ENCODE measurements around the gene LSS.

LSS gene

DNA sequence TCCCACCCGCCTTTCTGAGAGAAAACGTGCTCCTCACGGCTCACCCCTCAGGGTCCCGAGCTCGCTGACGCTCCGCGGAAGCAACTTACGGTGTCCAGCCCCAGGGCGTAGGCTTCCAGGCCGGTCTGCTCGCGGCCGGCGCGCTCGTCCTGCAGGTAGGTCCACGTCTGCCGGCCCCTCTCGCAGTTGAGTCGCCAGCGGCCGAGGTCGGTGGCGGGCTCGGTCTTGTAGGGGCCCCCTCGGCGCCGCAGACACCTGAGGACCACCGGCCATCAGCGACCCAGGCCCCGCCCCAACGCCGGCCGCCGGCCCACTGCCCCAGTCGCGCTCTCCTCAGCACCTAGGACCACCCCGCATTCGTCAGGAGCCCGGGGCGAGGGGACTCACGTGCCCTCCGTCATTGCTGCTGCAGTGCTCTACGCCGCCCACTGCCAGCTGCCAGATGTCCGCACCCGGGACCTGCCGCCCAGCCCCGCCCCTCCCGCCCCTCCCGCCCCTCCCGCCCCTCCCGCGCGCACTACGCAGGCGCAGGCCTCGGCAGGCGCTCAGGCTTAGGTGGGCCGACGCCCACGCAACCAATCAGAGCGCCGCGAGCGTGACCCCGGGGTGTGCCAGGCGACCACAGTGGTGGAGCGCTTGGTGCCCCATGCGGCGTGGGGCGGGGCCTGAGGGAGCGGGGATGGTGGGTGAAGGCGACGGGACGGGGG, at the start of gene LSS:
Gene LSS, minus strand, starts transcription at position 430 of the 707 bp plus-strand sequence. Its CDS starts 29 bp downstream, at position 401.
- DNase-seq: peak; percentile 92

DNA sequence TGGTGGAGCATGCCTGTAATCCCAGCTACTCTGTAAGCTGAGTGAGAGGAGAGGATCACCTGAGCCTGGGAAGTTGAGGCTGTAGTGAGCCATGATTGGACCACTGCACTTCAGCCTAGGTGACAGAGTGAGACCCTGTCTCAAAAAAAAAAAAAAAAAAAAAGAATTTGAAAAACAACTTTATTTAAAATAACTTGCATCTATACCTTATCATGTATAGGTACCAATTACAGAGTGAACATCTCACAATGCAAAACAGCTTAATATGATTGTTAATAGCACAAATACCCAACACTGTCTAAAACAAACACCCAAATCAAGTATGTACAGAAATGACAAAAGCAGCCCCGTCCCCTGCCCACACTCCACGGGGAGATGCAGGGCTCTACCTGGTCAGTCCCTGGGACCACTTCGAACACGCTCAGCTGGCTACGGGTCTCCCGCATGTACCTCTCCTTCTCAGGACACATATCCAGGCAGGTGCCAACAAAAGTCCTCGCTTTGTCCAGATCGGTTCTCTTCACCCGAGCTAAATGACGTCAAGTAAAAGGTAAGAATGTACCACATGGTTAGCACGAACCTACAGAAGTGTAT, 46.3 kb upstream of the LSS start:
- DNase-seq: no peak

DNA sequence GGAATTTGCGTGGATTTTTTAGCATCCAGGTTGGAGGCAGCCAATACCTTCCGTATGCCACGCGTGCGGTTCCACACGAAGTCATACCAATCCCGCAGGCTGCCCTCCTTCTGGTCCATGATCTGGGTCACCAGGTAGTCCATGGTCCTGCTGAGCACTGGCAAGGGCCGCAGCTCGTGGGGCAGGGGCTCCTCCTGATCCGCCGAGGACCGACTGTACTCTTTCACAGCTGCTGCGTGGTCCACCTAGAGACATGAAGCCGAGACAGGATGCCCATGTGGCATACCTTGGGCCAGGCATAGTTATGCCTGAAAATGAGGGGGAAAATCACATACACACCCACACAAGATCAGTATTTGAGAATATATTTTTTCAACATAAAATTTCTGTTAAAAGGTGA, 44.8 kb upstream of the LSS start:
- no peak for DNase-seq

DNA sequence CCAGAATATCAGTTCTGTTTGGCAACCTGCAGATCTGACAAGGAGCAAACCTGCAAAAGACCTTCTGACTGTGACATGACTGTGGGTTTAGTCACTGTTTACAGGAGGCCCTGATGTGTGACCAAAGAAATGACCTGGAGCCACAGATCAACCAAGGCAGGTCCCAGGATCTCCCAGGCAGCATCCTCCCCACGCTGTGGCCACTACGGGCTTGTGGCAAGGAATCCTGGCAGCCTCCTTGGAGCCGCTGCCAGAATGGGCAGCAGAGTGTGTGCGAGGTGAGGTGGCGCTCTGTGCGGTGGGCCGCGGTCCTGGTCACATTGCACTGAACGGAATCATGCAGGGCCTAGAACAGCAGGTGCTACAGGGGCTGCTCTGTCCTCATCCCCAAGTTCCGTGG, 40.9 kb upstream of the LSS start:
- DNase-seq: no peak

DNA sequence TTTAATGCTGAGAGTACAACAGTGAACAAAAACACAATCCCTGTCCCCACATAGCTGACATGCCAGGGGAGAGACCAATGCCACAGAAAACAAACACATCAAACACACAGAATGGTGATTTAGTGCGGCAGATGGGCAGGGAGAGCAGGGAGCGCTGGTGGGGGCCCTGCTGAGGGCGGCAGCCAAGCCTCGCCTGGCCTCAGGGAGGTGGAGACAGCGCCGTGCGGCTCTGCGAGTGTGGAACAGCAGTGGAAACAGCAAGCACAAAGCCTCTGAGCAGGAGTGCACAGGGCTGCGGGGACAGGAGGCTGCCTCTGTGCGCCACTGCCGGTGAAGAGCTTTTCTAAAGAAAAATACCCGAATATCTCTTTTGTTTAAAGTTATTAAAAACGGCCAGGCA, 39.8 kb upstream of the LSS start:
- no peak for DNase-seq

DNA sequence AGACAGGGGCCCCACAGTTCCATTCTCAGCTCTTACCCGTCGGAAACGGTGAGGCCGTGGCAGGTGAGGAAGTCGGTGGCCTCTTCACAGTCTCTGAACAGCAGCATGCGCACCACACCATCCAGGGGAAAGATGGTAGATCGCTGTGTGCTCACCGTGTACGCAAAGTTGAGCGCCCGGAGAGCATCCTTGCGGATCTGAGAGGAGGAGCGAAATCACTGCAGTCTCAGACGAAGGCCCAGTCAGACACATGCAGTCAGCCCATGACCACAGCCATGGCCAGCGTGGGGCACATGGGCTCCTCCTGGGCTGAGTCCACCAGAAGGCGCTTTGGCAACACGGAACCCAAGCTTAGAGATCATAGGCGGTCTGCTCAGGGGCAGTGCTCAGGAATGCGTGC, 38.4 kb upstream of the LSS start:
- DNase-seq: no peak

DNA sequence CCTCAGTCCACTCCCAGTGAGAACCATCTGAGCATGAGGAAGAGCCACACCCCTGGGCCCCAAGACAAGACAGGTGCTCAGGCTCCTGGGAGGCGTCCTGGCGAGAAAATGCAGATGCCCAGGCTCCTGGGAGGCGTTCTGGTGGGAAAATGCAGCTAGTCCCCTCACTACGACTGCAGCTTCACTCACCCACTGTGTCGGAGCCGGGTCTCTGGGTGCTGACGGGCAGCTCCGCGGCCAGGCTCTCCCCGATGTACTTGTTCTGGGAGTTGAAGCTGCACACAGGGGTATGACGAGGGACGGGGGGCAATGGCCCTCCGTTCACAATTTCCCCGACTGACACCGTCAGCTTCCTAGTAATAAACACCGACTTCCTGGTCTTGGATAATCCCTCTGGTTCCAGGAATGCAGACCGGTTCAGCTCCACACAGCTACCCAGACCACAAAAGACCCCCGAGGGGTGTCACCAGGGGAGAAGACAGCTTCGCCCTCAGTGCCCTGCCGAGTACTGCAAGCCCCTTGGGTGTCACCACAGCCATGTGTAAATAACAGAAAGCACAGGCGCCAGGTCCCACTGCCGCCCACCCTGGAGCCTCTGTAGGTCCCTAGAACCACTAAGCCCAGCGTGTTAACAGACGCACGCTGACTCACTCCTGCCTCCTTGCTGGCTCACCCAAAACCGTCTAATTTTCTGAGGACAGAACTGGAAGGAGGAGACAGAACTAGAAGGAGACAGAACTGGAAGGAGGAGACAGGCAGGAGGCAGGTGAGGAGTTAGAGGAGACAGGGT, 37.4 kb upstream of the LSS start:
- no peak for DNase-seq

DNA sequence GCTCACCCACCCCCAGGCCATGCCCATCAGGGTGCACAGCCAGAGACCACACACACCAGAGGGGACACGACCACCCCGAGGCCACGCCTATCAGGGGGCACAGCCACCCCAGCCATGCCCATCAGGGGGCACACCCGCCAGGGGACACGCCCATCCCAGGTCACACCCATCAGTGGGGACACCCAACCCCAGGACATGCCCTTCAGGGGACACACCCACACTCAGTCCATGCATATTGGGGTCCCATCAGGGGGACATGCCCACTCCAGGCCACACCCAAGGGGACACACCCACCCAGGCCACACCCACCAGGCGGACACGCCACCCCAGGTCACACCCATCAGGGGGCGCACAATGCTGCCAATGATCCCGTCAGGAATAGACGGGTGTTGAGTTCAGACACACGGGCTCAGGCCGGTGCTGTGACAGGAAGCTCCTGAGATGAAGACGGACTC, 36.1 kb upstream of the LSS start:
- DNase-seq: no peak

DNA sequence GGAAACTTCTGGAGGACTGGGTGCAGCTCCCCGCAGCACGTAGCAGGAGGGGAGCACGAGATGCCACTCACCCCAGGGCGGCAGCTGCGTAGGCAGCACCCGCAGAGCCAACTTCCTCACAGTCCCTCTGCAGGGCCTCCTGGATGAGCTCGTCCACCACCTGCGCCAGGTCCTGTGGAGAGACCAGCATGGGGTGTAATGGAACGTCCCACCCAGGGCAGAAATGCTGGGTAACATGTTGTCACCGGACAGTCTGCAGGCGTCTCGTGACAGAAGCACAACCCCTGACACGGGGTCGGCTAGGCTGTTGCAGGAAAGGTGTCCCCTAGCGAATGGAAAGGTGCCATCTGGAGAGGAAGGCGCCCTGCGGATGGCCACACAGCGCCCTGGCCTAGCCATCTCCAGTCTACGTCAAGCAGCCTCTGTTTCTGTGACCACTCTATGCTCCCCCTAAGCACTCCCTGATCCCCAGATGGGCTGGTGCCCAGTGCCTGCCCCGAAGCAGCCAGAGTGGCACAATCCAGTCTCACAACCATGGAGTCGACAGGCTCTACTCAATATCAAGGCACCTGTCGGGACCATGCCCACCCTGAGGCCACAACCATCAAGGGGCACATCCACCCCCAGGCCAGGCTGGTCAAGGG, 35.6 kb upstream of the LSS start:
- DNase-seq: no peak

DNA sequence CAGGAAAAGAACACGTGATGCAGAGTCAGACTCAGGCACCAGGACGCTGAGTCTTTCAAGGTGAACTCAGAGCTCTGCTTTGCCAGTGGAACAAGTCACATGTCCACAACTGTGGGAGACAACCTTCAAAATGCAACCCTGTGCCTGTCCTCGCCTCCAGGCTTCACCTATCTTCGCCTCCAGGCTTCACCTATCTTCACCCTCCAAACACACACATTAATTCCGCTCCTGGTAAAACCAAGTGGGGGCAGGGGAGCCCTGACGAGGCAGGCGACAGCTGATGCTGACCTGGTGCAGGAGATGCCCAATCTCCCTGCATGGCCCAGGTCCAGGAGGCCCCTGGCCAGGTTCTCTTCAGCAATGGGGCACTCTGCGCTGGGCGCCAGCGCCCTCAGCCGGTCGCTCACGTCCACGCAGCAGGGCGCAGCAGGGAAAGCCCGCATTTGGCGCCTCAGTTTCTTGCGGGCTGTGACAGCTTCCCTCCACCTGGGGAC, 28.0 kb upstream of the LSS start:
- DNase-seq: no peak

DNA sequence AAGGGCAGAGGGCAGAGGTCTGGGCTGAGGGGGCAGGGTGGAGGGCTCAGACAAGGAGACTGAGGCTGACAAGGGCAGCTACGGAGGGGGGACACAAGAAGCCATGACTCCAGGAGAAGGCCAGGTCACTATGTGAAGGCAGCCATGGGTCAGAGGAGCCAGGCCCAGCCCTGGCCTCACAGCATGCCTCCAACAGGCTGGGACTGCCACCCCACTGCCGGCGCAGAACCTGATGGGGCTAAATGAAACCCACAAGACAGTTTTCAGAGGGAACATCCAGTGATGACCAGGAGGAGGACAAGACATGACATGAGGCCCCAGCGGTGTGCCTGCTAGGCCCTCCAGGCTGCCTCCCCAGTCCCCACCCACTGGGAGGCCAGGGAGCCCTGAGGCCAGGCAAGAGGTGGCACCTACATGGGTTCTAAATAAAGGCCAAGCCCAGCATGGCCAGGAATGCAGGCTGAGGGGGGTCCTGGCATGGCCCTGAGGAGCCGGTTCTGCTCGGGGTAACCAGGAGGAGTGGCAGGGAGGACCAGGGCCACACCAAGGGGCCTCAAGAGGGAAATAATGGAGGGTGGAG, 27.3 kb upstream of the LSS start:
- no peak for DNase-seq

DNA sequence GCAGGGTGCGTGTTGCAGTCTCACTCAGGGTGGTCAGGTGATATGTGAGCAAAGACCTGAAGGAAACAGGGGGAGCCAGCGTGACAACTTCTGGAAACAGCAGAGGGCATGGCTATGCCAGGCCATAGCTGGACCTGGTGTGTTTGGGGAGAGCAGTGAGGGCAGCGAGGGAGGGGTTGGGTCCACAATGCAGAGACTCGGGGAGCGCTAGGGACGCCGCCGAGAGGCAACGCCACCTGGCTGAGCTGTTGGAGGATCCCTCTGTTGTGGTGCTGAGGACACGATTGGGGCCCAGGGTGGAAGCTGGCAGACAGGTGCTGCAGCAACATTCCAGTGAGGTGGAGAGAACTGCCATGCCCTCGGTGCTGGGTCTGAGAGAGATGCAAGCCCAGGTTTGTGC, 26.6 kb upstream of the LSS start:
- DNase-seq: no peak

DNA sequence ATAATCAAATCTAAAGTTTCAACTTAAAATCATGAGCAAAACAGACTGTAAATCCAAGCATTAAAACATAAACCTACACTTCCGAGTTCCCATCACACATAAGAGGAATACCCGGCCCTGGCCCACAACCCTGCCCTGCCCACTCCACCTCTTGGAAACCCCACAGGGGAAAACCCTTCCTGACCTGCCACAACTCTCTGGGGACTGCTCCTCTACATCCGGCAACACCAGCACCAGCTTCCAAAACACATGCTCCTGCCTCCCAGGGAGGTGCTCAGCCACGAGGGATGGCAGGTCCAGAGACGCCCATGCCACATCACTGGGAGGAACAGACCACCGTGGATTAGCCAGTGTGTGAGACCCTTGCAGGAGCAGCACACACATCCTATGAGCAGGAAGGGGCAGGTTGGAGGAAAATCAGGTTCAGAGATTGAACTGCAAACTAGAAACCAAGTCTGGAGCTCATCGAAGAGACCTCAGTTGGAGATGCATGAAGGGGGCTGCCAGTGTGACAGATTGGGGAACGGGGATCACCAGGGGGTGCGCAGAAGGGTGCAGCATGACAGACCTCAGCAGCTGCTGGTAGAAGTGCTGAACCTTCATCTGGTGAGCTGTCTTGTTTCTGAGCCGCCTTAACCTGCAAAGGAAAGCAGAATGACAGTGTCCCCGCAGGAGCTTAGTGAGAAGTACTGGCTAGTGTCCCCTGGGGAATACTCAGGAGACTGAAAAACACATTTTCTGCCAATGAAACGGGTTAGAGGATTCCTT, 25.8 kb upstream of the LSS start:
- DNase-seq: no peak

DNA sequence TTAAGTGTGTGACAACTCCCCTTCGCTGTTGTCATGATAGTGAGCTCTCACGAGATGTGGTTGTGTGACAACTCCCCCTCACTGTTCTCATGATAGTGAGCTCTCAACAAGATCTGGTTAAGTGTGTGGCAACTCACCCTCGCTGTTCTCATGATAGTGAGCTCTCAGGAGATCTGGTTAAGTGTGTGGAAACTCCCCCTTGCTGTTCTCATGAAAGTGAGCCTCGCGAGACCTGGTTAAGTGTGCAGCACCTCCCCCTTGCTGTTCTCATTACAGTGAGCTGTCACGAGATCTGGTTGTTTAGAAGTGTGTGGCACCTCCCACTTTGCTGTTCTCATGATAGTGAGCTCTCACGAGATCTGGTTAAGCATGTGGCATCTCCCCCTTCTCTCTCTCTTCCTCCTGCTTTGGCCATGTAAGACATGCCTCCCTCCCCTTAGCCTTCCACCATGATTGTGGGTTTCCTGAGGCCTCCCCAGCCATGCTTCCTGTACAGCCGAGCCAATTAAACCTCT, 25.1 kb upstream of the LSS start:
- no peak for DNase-seq

DNA sequence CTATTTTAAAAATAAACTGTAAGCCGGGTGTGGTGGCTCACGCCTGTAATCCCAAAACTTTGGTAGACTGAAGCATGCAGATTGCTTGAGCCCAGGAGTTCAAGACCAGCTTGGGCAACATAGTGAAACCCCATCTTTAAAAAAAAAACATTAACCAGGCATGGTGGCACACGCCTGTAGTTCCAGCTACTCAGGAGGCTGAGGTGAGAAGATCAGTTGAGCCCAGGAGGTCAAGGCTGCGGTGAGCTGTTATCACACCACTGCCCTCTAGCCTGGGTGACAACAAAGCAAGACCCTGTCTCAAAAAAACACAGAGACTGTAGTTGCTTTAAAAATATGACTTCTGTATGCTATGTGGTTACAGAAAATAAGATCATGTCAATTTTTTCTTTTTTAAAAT, 24.3 kb upstream of the LSS start:
- no peak for DNase-seq

DNA sequence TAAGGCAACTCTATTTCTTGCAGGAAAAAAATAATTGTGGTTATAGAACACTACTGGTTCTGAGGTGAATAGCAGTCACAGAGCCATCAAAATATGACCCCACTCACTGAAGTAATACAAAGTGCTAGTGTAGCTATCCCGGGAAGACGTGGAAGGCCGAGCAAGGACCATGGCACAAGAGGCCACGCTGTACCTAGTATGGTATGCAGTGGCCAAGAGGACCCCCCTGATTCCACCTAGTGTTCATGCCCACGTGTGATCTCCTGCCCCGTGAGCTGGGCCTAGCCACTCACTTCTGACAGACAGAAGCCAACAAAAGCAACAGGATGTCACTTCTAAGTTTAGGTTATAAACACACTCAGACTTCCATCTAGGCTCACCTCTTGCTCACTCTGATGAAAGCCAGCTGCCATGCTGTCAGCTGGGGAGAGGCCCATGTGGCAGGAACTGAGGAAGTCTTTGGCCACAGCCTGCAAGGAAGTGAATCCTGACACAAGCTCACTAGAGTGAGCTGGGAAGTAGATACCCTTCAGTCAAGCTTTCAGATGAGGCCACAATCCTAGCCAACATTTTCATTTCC, 21.7 kb upstream of the LSS start:
- DNase-seq: no peak

DNA sequence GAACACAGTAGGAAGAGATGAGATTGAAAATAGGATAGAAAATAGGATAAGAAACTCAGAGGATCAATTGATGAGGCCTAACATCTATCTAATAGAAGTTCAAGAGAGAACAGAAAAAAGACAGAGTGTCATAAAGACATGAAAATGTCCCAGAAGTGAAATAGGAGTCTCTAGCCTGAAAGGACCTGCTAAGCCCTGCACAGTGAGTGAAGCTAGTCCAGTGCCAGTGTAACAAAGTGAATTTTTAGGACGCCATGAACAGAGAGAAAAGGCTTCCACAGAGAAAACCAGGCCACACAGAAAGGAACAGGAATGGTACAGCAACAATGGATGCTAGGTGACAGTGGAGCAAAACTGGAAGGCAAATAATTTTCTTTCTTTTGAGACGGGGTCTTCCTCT, 20.3 kb upstream of the LSS start:
- DNase-seq: no peak

DNA sequence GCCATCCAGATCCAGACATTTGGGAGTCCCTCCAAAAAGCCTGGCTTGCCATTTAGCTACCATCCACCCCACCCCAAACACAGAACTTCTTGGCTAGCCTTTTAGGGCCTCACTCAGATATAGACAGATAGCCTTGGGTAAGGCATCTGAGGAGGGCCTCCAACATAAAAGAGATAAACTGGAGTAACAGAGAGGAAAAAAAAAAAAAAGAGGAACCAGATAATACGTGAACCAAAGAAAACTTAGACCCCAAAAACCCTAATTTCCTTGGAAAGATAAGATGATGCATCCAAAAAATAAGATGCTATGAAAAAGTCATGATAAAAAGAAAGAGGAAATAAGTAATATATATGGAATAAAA, 19.8 kb upstream of the LSS start:
- DNase-seq: no peak

DNA sequence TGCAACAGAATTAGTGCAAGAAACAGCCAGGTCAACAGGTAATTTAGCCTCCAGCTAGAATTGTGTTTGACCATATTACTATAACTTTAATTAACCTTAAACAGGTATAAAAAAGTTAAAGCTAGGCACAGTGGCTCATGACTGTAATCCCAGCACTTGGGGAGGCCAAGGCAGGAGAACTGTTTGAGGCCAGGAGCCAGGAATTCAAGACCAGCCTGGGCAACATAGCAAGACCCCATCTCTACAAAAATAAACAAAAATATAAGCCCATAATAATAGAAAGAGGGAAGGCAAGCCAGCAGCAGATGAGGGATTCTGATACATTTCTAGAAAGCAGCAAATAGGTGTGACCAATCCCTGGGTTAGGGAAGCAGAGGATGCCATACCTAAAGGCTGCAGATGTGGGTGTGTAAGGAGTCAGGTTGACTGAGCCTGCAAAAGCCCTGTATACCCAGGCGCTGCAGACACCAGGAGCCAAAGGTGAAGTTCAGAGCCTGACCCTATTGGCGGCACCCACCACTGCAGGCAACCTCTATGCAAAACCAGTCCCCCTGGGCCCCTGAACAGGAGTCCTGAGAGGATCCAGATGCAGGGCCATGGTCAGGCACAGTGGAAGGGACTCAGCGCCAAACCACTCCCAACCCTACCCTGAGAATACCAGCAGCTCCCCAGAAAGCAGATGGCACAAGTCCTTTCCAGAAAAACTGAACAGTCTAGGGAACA, 19.3 kb upstream of the LSS start:
- DNase-seq: no peak

DNA sequence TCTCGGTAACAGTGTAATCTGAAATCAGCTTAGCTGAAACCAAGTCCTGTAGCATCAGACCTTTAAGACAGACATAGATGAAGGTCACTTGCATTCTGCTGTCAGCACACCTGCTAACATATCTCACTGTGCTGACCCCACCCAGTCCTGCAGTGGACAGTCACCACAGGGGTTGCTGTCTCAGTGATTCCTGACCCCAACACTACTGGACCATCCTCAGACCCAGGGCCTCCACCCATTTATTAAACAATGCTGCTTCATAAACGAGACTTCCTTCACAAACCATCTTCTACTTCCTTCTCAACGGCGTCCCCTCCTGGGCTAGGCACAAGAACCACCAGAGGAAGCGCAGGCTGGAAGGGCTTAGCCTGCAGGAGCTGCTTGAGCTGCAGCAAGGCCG, 17.8 kb upstream of the LSS start:
- no peak for DNase-seq

Measured in NCI-H748 treated with DMSO at 0.1 percent for 48 hours (cell line).